ENCODE measurements around the gene CPT1B. TPM values are rescaled to one million over a fixed set of nuclear protein-coding genes. Genes with fewer than 3 reads are reported as not detected.

The CPT1B gene
- polyA plus RNA-seq, 3 donors: 0.18 to 66.9 TPM; not detected in 1

GRCh38 chr22:50556703-50557102 lies 21.5 kb downstream of the CPT1B start:
- peaks cover 5% of the 10 kb centered on the region for H3K4me1 Mint-ChIP-seq
- Histone ChIP-seq H3K9me3 (replicated peaks in 1 of 2; ENCODE audit: control insufficient read depth in 1 of 2, insufficient read depth in 1 of 2, low read length in 2 of 2) (no peaks in the 10 kb centered on the region), H4K20me1 (ENCODE audit: insufficient read depth, low read length) (no peaks in the 10 kb centered on the region), H3K4me3 (replicated peaks in 1 of 3; ENCODE audit: low read depth in 2 of 3, low read length in 3 of 3) (no peak overlapping the region), H3K36me3 (replicated peaks in 1 of 2; ENCODE audit: control insufficient read depth in 1 of 2, insufficient read depth in 2 of 2, low read length in 2 of 2) (no peaks in the 10 kb centered on the region), H3K4me1 (ENCODE audit: control insufficient read depth in 1 of 2, insufficient read depth in 2 of 2, low read length in 2 of 2) (no peaks in the 10 kb centered on the region), H3K27me3 (ENCODE audit: control insufficient read depth in 2 of 2, insufficient read depth in 2 of 2, low read length in 2 of 2) (no peaks in the 10 kb centered on the region), H3K27ac (ENCODE audit: low read depth in 1 of 2, low read length in 2 of 2) (no peak overlapping the region), H3K9ac (ENCODE audit: insufficient read depth, low read length, poor library complexity, severe bottlenecking) (no peak overlapping the region), H3K4me2 (replicated peaks; ENCODE audit: extremely low read depth, low read length, poor library complexity, severe bottlenecking) (no peak overlapping the region), H3K79me2 (ENCODE audit: insufficient read depth, low read length) (no peaks in the 10 kb centered on the region), H2AFZ (ENCODE audit: insufficient read depth, low read depth, low read length, poor library complexity, severe bottlenecking) (no peak overlapping the region)
- WGBS (ENCODE audit: insufficient coverage): no CpG with 5 or more reads among the region's 5 CpGs
- no peak for TF ChIP-seq CTCF (IDR thresholded peaks at IDR 0.05)
- no peak overlapping the region for H3K27ac Mint-ChIP-seq
- peaks cover 2 to 8% (median 5%) of the 10 kb centered on the region in 3 donors for H3K27me3 Mint-ChIP-seq (ENCODE audit: low read depth in 3 of 3)
- no peaks in the 10 kb centered on the region for H3K36me3 Mint-ChIP-seq
- no peaks in the 10 kb centered on the region for H3K9me3 Mint-ChIP-seq
- no peak overlapping the region for H3K4me3 Mint-ChIP-seq
- intact Hi-C loops (cut with micrococcal nuclease): no loop called here
- no peak for DNase-seq

- intact Hi-C loops (cut with micrococcal nuclease): no loop called here
- Mint-ChIP-seq H3K36me3 (peaks cover 1 to 3% of the 10 kb centered on the region in 2 donors), H3K27ac (no peak overlapping the region), H3K4me3 (no peak overlapping the region), H3K27me3 (ENCODE audit: low read depth in 3 of 3) (peaks cover 2 to 9% (median 7%) of the 10 kb centered on the region in 3 donors), H3K4me1 (peaks cover 10% of the 10 kb centered on the region), H3K9me3 (peaks cover 0 to 3% (median 0%) of the 10 kb centered on the region in 7 donors)
- peaks cover 7% of the 10 kb centered on the region for H3K79me2 ChIP-seq (ENCODE audit: insufficient read depth, low read length)
- WGBS (ENCODE audit: insufficient coverage): 95% methylated on average over 7 of the region's 8 CpGs
- H3K36me3 ChIP-seq (replicated peaks in 1 of 2; ENCODE audit: control insufficient read depth in 1 of 2, insufficient read depth in 2 of 2, low read length in 2 of 2): no peaks in the 10 kb centered on the region
- peaks cover 13 to 21% of the 10 kb centered on the region in 2 donors for H3K4me1 ChIP-seq (ENCODE audit: control insufficient read depth in 1 of 2, insufficient read depth in 2 of 2, low read length in 2 of 2)
- TF ChIP-seq CTCF (IDR thresholded peaks at IDR 0.05): no peak
- no peak overlapping the region for H3K4me3 ChIP-seq (replicated peaks in 1 of 3; ENCODE audit: low read depth in 2 of 3, low read length in 3 of 3)
- H3K9ac ChIP-seq (ENCODE audit: insufficient read depth, low read length, poor library complexity, severe bottlenecking): no peak overlapping the region
- no peaks in the 10 kb centered on the region for H3K27me3 ChIP-seq (ENCODE audit: control insufficient read depth in 2 of 2, insufficient read depth in 2 of 2, low read length in 2 of 2)
- H2AFZ ChIP-seq (ENCODE audit: insufficient read depth, low read depth, low read length, poor library complexity, severe bottlenecking): no peak overlapping the region
- no peaks in the 10 kb centered on the region for H4K20me1 ChIP-seq (ENCODE audit: insufficient read depth, low read length)
- no peak overlapping the region for H3K27ac ChIP-seq (ENCODE audit: low read depth in 1 of 2, low read length in 2 of 2)
- H3K9me3 ChIP-seq (replicated peaks in 1 of 2; ENCODE audit: control insufficient read depth in 1 of 2, insufficient read depth in 1 of 2, low read length in 2 of 2): no peaks in the 10 kb centered on the region
- DNase-seq: no peak
- no peak overlapping the region for H3K4me2 ChIP-seq (replicated peaks; ENCODE audit: extremely low read depth, low read length, poor library complexity, severe bottlenecking)
Measured at GRCh38 chr22:50553310-50553709, 24.9 kb downstream of the CPT1B start.

Data from CD14-positive monocyte (primary cell).